ENCODE data around the gene GAB2. TPM values are rescaled to one million over a fixed set of nuclear protein-coding genes. Genes with fewer than 3 reads are reported as not detected.

The GAB2 gene
- total RNA-seq, 1 experiment from 2014 or later = 3.3 TPM

DNA sequence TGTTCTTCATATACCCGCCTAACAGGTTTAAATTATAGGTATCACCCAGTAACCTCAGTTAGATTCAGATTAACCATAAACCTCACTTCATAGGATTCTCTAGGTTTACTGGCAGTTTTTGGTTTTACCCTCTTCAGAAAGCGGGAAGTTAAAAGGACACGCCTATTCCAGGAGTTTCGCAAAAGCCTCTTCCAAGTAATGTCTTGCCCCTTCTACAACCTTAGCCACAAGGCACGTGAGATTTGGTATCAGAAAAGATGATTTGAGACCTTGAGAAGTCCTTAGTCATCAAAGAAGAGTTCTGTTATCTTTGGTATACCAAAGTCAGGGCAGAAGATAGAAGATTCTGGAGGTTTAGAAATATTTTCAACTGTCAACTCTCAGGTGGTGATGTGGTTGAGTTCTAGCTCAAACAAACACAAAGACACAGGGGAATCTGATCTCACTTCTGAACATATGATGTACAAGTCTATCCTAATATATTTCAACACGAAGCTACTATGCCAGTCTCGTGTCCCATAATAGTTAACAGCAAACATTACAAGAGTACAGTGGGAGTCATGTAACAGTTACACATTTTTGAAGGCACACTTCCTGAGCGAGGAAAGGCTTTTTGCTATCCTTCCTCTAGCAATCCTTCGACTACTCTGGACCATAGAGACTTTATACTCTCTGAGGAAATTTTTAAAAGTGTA, 125.4 kb downstream of the GAB2 start:
- no peak overlapping the region for H2BK12ac ChIP-seq (ENCODE audit: insufficient read length, low read depth, low read length)
- H3K4me1 Mint-ChIP-seq = no peaks in the 10 kb centered on the region; a peak in 1 of 4 replicates
- H3K23ac ChIP-seq (ENCODE audit: insufficient read length, low read depth, low read length) = no peak overlapping the region
- H4K5ac ChIP-seq (ENCODE audit: insufficient read length, low read depth, low read length) = no peak overlapping the region
- no peak overlapping the region for H3K56ac ChIP-seq (ENCODE audit: insufficient read length, low read depth, low read length)
- H4K91ac ChIP-seq (ENCODE audit: insufficient read length, low read depth, low read length) = no peak overlapping the region
- DNase-seq = no peak
- no peak overlapping the region for H3K27ac Mint-ChIP-seq
- H3K36me3 Mint-ChIP-seq (ENCODE audit: insufficient read depth in 1 of 3, low read depth in 3 of 3) = no peaks in the 10 kb centered on the region
- H3K9me3 Mint-ChIP-seq = no peaks in the 10 kb centered on the region
- no peak overlapping the region for H3T11ph ChIP-seq (ENCODE audit: low read length)
- H3K14ac ChIP-seq (ENCODE audit: insufficient read depth, low read length) = no peak overlapping the region
- no peak overlapping the region for H4K8ac ChIP-seq (replicated peaks; ENCODE audit: insufficient read length, low read depth, low read length)
- H3K27me3 ChIP-seq (ENCODE audit: insufficient read depth, low read length) = no peaks in the 10 kb centered on the region
- H3K23me2 ChIP-seq (ENCODE audit: insufficient read length, low read depth, low read length, poor library complexity, severe bottlenecking) = no peaks in the 10 kb centered on the region
- H3K27me3 Mint-ChIP-seq (ENCODE audit: low read depth) = no peaks in the 10 kb centered on the region
- no peak overlapping the region for H2BK120ac ChIP-seq (ENCODE audit: low read depth, low read length, poor library complexity, severe bottlenecking)
- H3K79me2 ChIP-seq (ENCODE audit: insufficient read depth, low read length) = no peaks in the 10 kb centered on the region
- no peak overlapping the region for H2AK5ac ChIP-seq (ENCODE audit: insufficient read length, low read length)
- no CpG with 5 or more reads among the region's 9 CpGs for WGBS (ENCODE audit: extremely low coverage, insufficient read length, low lambda C conversion rate)
- no peak overlapping the region for H2BK5ac ChIP-seq (ENCODE audit: insufficient read length, low read length)
- H3K4ac ChIP-seq (ENCODE audit: low read depth, low read length) = no peak overlapping the region
- H2AFZ ChIP-seq (ENCODE audit: low read length) = no peak overlapping the region
- no peak overlapping the region for H3K4me3 Mint-ChIP-seq
- no peak overlapping the region for H3K27ac ChIP-seq (ENCODE audit: insufficient read length, low read depth, low read length)
- H2BK20ac ChIP-seq (ENCODE audit: low read depth, low read length, poor library complexity, severe bottlenecking) = no peak overlapping the region
- H3K4me2 ChIP-seq (ENCODE audit: insufficient read depth, insufficient read length, low read length) = no peak overlapping the region
- TF ChIP-seq, protein P1, sequence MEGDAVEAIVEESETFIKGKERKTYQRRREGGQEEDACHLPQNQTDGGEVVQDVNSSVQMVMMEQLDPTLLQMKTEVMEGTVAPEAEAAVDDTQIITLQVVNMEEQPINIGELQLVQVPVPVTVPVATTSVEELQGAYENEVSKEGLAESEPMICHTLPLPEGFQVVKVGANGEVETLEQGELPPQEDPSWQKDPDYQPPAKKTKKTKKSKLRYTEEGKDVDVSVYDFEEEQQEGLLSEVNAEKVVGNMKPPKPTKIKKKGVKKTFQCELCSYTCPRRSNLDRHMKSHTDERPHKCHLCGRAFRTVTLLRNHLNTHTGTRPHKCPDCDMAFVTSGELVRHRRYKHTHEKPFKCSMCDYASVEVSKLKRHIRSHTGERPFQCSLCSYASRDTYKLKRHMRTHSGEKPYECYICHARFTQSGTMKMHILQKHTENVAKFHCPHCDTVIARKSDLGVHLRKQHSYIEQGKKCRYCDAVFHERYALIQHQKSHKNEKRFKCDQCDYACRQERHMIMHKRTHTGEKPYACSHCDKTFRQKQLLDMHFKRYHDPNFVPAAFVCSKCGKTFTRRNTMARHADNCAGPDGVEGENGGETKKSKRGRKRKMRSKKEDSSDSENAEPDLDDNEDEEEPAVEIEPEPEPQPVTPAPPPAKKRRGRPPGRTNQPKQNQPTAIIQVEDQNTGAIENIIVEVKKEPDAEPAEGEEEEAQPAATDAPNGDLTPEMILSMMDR (conservative IDR thresholded peaks at IDR 0.05) = no peak
- H3K9me3 ChIP-seq (ENCODE audit: control insufficient read depth, low read depth, low read length) = no peaks in the 10 kb centered on the region
- H2BK15ac ChIP-seq (ENCODE audit: low read depth, low read length) = no peak overlapping the region
- no peak overlapping the region for H3K18ac ChIP-seq (ENCODE audit: insufficient read length, low read depth, low read length)
- H3K9ac ChIP-seq (ENCODE audit: extremely low read depth, insufficient read length, low read length) = no peak overlapping the region
- H3K4me1 ChIP-seq (ENCODE audit: insufficient read depth, low read length) = no peaks in the 10 kb centered on the region
- H4K20me1 ChIP-seq (ENCODE audit: control insufficient read depth, insufficient read depth, insufficient read length) = no peaks in the 10 kb centered on the region
- H3K79me1 ChIP-seq (ENCODE audit: insufficient read depth, low read depth, low read length, poor library complexity, severe bottlenecking) = no peaks in the 10 kb centered on the region

Data from H9 (cell line).